ENCODE data around the gene RND2. TPM values are rescaled to one million over a fixed set of nuclear protein-coding genes. Genes with fewer than 3 reads are reported as not detected.

Gene RND2
- total and polyA plus RNA-seq, 2 of the 13 experiments (the other 11 are each of a cell fraction or from before 2014, with no cell fraction given): 0.05 to 0.11 TPM

DNA sequence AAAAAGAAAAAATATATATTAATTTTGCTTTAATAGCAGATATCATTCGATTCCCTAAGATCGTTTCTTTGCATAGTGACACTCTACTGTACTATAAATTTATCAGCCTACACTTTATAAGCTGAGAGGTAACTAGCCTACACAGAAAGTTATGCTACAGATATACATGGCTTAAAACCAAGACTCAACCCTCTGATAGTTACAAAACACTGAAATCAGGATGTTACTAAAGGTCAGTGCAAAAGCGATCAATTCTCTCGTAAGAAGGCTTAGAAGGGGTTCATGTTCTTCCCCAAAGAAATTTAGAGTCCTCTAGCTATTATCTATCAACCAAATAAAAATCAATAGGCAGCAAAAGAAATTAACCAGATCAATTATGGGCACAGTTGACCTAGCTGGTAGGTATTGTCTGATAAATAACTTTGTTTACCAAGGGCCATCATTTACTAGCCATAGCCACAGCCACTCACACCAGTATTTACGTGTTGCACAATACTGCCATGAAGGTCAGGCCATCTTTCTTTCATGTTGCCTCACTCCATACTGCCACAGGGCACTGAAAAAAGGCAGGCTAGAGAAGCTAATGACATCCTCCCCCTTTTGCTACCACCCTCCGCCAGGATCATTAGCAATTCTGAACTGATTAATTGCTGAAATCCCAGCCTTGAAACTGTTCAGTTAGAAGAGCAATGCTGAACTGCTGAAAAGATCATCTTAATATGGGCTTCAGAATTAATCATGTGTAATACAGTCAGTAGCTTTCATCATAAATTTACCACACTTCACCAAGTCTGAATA lies 43.7 kb downstream of the RND2 start (continued):
- no peak for TF ChIP-seq ZNF790 (CRISPR knock-in tag; IDR thresholded peaks at IDR 0.05; ENCODE audit: borderline replicate concordance)
- peak; percentile 81 for TF ChIP-seq YEATS4 (CRISPR knock-in tag; IDR thresholded peaks at IDR 0.05; ENCODE audit: borderline replicate concordance)
- TF ChIP-seq, protein P1, sequence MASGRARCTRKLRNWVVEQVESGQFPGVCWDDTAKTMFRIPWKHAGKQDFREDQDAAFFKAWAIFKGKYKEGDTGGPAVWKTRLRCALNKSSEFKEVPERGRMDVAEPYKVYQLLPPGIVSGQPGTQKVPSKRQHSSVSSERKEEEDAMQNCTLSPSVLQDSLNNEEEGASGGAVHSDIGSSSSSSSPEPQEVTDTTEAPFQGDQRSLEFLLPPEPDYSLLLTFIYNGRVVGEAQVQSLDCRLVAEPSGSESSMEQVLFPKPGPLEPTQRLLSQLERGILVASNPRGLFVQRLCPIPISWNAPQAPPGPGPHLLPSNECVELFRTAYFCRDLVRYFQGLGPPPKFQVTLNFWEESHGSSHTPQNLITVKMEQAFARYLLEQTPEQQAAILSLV (CRISPR knock-in tag; IDR thresholded peaks at IDR 0.05; ENCODE audit: borderline replicate concordance): no peak; the same call in 1 of the 2 replicates
- TF ChIP-seq NFE2 (CRISPR knock-in tag; IDR thresholded peaks at IDR 0.05): no peak
- peak; percentile 72 for TF ChIP-seq PPARG (CRISPR knock-in tag; conservative IDR thresholded peaks at IDR 0.05)
- TF ChIP-seq KDM2A (CRISPR knock-in tag; IDR thresholded peaks at IDR 0.05; ENCODE audit: borderline replicate concordance, low read depth): peak; percentile 27; the same call in 1 of the 2 replicates
- TF ChIP-seq ZNF562 (CRISPR knock-in tag; IDR thresholded peaks at IDR 0.05; ENCODE audit: borderline replicate concordance): no peak
- TF ChIP-seq, protein P2, sequence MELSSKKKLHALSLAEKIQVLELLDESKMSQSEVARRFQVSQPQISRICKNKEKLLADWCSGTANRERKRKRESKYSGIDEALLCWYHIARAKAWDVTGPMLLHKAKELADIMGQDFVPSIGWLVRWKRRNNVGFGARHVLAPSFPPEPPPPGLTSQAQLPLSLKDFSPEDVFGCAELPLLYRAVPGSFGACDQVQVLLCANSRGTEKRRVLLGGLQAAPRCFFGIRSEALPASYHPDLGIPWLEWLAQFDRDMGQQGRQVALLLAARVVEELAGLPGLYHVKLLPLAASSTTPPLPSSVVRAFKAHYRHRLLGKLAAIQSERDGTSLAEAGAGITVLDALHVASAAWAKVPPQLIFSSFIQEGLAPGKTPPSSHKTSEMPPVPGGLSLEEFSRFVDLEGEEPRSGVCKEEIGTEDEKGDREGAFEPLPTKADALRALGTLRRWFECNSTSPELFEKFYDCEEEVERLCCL (CRISPR knock-in tag; IDR thresholded peaks at IDR 0.05; ENCODE audit: borderline replicate concordance): 0 out of 2 replicates have a peak, but pooled peaks have one; percentile 19
- TF ChIP-seq PRPF4 (IDR thresholded peaks at IDR 0.05; ENCODE audit: low read depth, low read length, poor library complexity, severe bottlenecking): no peak
- TF ChIP-seq, protein P3, sequence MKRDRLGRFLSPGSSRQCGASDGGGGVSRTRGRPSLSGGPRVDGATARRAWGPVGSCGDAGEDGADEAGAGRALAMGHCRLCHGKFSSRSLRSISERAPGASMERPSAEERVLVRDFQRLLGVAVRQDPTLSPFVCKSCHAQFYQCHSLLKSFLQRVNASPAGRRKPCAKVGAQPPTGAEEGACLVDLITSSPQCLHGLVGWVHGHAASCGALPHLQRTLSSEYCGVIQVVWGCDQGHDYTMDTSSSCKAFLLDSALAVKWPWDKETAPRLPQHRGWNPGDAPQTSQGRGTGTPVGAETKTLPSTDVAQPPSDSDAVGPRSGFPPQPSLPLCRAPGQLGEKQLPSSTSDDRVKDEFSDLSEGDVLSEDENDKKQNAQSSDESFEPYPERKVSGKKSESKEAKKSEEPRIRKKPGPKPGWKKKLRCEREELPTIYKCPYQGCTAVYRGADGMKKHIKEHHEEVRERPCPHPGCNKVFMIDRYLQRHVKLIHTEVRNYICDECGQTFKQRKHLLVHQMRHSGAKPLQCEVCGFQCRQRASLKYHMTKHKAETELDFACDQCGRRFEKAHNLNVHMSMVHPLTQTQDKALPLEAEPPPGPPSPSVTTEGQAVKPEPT (CRISPR knock-in tag; IDR thresholded peaks at IDR 0.05; ENCODE audit: low read depth): no peak
- TF ChIP-seq ZBTB7B (CRISPR knock-in tag; IDR thresholded peaks at IDR 0.05): peak; percentile 75; the same call in 1 of the 2 replicates
- no peak for TF ChIP-seq GTF2F1 (IDR thresholded peaks at IDR 0.05; ENCODE audit: low read length)
- TF ChIP-seq ZFP36L2 (CRISPR knock-in tag; IDR thresholded peaks at IDR 0.05): no peak
- peak; percentile 98 for TF ChIP-seq FOXJ3 (CRISPR knock-in tag; IDR thresholded peaks at IDR 0.05; ENCODE audit: borderline replicate concordance)
- TF ChIP-seq ZNF619 (CRISPR knock-in tag; IDR thresholded peaks at IDR 0.05): no peak
- TF ChIP-seq EEA1 (CRISPR knock-in tag; IDR thresholded peaks at IDR 0.05; ENCODE audit: borderline replicate concordance): no peak
- no peak for TF ChIP-seq RFX3 (CRISPR knock-in tag; IDR thresholded peaks at IDR 0.05)
- peak; percentile 80 for TF ChIP-seq KMT2B (CRISPR knock-in tag; IDR thresholded peaks at IDR 0.05)
- peak; percentile 60; the same call in 1 of the 2 replicates for TF ChIP-seq ZBTB38 (CRISPR knock-in tag; IDR thresholded peaks at IDR 0.05)
- no peak for TF ChIP-seq ZNF616 (CRISPR knock-in tag; IDR thresholded peaks at IDR 0.05; ENCODE audit: low read depth)
- TF ChIP-seq ZNF383 (CRISPR knock-in tag; IDR thresholded peaks at IDR 0.05; ENCODE audit: borderline replicate concordance): no peak
- TF ChIP-seq ZNF180 (CRISPR knock-in tag; IDR thresholded peaks at IDR 0.05; ENCODE audit: borderline replicate concordance, low read depth): no peak
- no peak for TF ChIP-seq ZNF501 (CRISPR knock-in tag; IDR thresholded peaks at IDR 0.05)
- 0 out of 2 replicates have a peak, but pooled peaks have one; percentile 49 for TF ChIP-seq ZNF441 (CRISPR knock-in tag; IDR thresholded peaks at IDR 0.05; ENCODE audit: borderline replicate concordance)
- TF ChIP-seq ZNF607 (CRISPR knock-in tag; IDR thresholded peaks at IDR 0.05; ENCODE audit: borderline replicate concordance): no peak; the same call in 1 of the 2 replicates
- no peak for TF ChIP-seq RORA (CRISPR knock-in tag; IDR thresholded peaks at IDR 0.05)
- TF ChIP-seq ZEB1 (IDR thresholded peaks at IDR 0.05; ENCODE audit: insufficient replicate concordance, low read depth): peak; percentile 42

All from HepG2 (cell line).